ENCODE results near the gene ERMP1.

Gene ERMP1

DNA sequence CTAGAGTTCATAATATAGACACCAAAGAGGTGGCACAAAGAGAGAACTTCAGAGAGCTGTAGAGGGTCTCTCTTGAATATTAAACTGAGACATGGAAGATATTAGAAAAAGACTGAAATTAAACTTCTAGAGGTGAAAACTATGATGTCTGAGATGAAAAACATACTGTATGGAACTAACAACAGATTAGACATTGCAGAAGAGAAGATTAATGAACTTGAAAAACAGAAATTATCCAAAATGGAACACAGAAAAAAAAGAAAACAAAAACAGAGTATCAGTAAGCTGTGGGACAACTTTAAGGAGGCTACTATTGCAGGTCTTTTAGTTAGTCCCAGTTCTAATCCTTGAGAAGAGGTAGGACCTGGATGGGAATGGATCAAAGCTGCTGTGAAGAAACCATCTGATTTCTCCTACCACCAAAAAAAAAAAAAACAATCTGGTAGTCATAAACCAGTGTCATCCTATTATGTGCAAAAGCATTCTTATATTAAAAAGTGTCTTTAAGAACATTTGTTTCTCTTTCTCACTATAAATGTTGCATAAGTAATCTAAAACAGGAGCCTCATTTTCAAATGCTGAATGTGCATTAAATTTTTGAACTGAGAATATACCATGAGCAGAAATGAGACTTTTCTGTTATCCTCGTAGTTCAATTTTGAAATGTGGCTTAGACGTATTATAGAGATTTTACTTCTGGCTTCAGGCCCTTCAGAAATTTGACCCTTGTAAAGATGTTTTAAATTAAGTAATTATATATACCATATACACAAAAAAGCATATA is 96.2 kb downstream of the ERMP1 start:
- H3K79me1 ChIP-seq (ENCODE audit: low read depth, low read length), result no peaks in the 10 kb centered on the region
- no CpG with 5 or more reads among the region's 2 CpGs for WGBS, 2 donors (ENCODE audit: extremely low coverage in 2 of 2, insufficient read length in 2 of 2, insufficient replicate concordance in 1 of 2)
- no peak for DNase-seq (ENCODE audit: low spot score)
- no peak overlapping the region for H3K4ac ChIP-seq (ENCODE audit: low read length)
- H3K9me3 ChIP-seq (replicated peaks in 1 of 2; ENCODE audit: control insufficient read depth in 2 of 2, insufficient read depth in 1 of 2, low read depth in 1 of 2, low read length in 2 of 2), result peaks cover 0 to 26% of the 10 kb centered on the region in 2 donors
- H3K27me3 ChIP-seq (ENCODE audit: control insufficient read depth in 3 of 3, insufficient read depth in 3 of 3, low read depth in 1 of 3, low read length in 3 of 3), result no peaks in the 10 kb centered on the region
- H3K14ac ChIP-seq (ENCODE audit: low read length), result no peak overlapping the region
- no peak overlapping the region for H3K4me2 ChIP-seq (ENCODE audit: insufficient read depth, low read length, poor library complexity, severe bottlenecking)
- H3K4me1 ChIP-seq (ENCODE audit: control insufficient read depth in 2 of 2, insufficient read depth in 1 of 2, low read depth in 1 of 2, low read length in 2 of 2), result no peaks in the 10 kb centered on the region
- peaks cover 0 to 83% of the 10 kb centered on the region in 2 donors for H3K36me3 ChIP-seq (replicated peaks in 1 of 2; ENCODE audit: control insufficient read depth in 2 of 2, insufficient read depth in 2 of 2, low read length in 2 of 2)
- H3K27ac ChIP-seq (replicated peaks; ENCODE audit: low read length), result no peak overlapping the region
- H4K91ac ChIP-seq (ENCODE audit: low read depth, low read length, poor library complexity), result no peak overlapping the region
- no peak overlapping the region for H3K9ac ChIP-seq (ENCODE audit: low read depth, low read length, poor library complexity)
- H2BK120ac ChIP-seq (ENCODE audit: low read depth, low read length), result no peak overlapping the region
- no peak overlapping the region for H3K4me3 ChIP-seq (ENCODE audit: low read length in 2 of 2)
- H4K8ac ChIP-seq (ENCODE audit: low read depth, low read length), result no peak overlapping the region
- no peak overlapping the region for H3K18ac ChIP-seq (ENCODE audit: low read length)
- no peak overlapping the region for H2BK15ac ChIP-seq (ENCODE audit: low read length)
- no peak overlapping the region for H2AFZ ChIP-seq (ENCODE audit: low read length)
- H2BK5ac ChIP-seq (ENCODE audit: low read length), result no peak overlapping the region
- no peak overlapping the region for H3K23ac ChIP-seq (ENCODE audit: low read depth, low read length, poor library complexity)
- no peak overlapping the region for H2AK5ac ChIP-seq (ENCODE audit: low read depth, low read length)
- no peak overlapping the region for H2BK12ac ChIP-seq (ENCODE audit: low read length)

GRCh38 chr9:5735072-5735471 is 97.8 kb downstream of the ERMP1 start:
- WGBS, 2 donors (ENCODE audit: extremely low coverage in 2 of 2, insufficient read length in 2 of 2, insufficient replicate concordance in 1 of 2), result no CpG with 5 or more reads among the region's 2 CpGs
- Histone ChIP-seq H2BK5ac (ENCODE audit: low read length) (no peak overlapping the region), H2BK15ac (ENCODE audit: low read length) (no peak overlapping the region), H3K9ac (ENCODE audit: low read depth, low read length, poor library complexity) (no peak overlapping the region), H3K4ac (ENCODE audit: low read length) (no peak overlapping the region), H3K18ac (ENCODE audit: low read length) (no peak overlapping the region), H3K36me3 (replicated peaks in 1 of 2; ENCODE audit: control insufficient read depth in 2 of 2, insufficient read depth in 2 of 2, low read length in 2 of 2) (peaks cover 0 to 83% of the 10 kb centered on the region in 2 donors), H3K4me1 (ENCODE audit: control insufficient read depth in 2 of 2, insufficient read depth in 1 of 2, low read depth in 1 of 2, low read length in 2 of 2) (no peaks in the 10 kb centered on the region), H4K91ac (ENCODE audit: low read depth, low read length, poor library complexity) (no peak overlapping the region), H2AFZ (ENCODE audit: low read length) (no peak overlapping the region), H3K14ac (ENCODE audit: low read length) (no peak overlapping the region), H2BK120ac (ENCODE audit: low read depth, low read length) (no peak overlapping the region), H3K79me1 (ENCODE audit: low read depth, low read length) (no peaks in the 10 kb centered on the region), H3K27me3 (ENCODE audit: control insufficient read depth in 3 of 3, insufficient read depth in 3 of 3, low read depth in 1 of 3, low read length in 3 of 3) (no peaks in the 10 kb centered on the region), H3K9me3 (replicated peaks in 1 of 2; ENCODE audit: control insufficient read depth in 2 of 2, insufficient read depth in 1 of 2, low read depth in 1 of 2, low read length in 2 of 2) (peaks cover 0 to 25% of the 10 kb centered on the region in 2 donors), H3K23ac (ENCODE audit: low read depth, low read length, poor library complexity) (no peak overlapping the region), H3K27ac (replicated peaks; ENCODE audit: low read length) (no peak overlapping the region), H3K4me3 (ENCODE audit: low read length in 2 of 2) (no peak overlapping the region), H2AK5ac (ENCODE audit: low read depth, low read length) (no peak overlapping the region), H4K8ac (ENCODE audit: low read depth, low read length) (no peak overlapping the region), H2BK12ac (ENCODE audit: low read length) (no peak overlapping the region), H3K4me2 (ENCODE audit: insufficient read depth, low read length, poor library complexity, severe bottlenecking) (no peak overlapping the region)
- no peak for DNase-seq (ENCODE audit: low spot score)

Measured in neuronal stem cell (in vitro differentiated cells).